Measurements from ENCODE around the gene ZSWIM9.

- TF ChIP-seq CTCF (IDR thresholded peaks at IDR 0.05) (peak in 5 of 12 donors; percentile 9 to 35 (median 14)), POLR2A (IDR thresholded peaks at IDR 0.05) (no peak)
Measured at GRCh38 chr19:48158210-48158790, 12.2 kb upstream of the ZSWIM9 start.

All from heart left ventricle (tissue), 13 donors.